H1 (cell line): Measurements from ENCODE around the gene CDH11. TPM values are rescaled to one million over a fixed set of nuclear protein-coding genes. Genes with fewer than 3 reads are reported as not detected.

ENCODE experiments used
- CHD2 ChIP-seq: IDR thresholded peaks from 2 replicates; pipeline ENCODE4 v1.6.1; 2012; ENCODE audit warnings: low read length, improper control_type of control experiment
- CREB1 ChIP-seq: IDR thresholded peaks from 2 replicates; pipeline ENCODE4 v1.6.1; 2012; ENCODE audit warnings: inconsistent platforms
- EGR1 ChIP-seq: IDR thresholded peaks from 2 replicates; pipeline ENCODE4 v1.6.1; 2011; ENCODE audit warnings: low read depth, low read length, borderline replicate concordance
- FOSL1 ChIP-seq: IDR thresholded peaks from 2 replicates; pipeline ENCODE4 v1.6.1; 2011; ENCODE audit warnings: mild to moderate bottlenecking, low read depth, low read length, moderate library complexity; ENCODE audit not compliant: insufficient read depth
- SIX5 ChIP-seq: IDR thresholded peaks from 2 replicates; pipeline ENCODE4 v1.6.1; 2011; ENCODE audit warnings: mild to moderate bottlenecking, low read depth, low read length
- SUZ12 ChIP-seq: fragments of 200-600 bp; sonication (generic); IDR thresholded peaks from 2 replicates; pipeline ENCODE4 v1.6.1; 2012; ENCODE audit warnings: mild to moderate bottlenecking, inconsistent platforms, low read length, moderate library complexity, mixed read lengths
- TAF1 ChIP-seq: IDR thresholded peaks from 2 replicates; pipeline ENCODE4 v1.6.1; 2011; ENCODE audit warnings: mild to moderate bottlenecking, low read depth, low read length
- polyA plus RNA-seq, 7 experiments: library from polyadenylated mRNA; depleted of rRNA in 3 of 7; stranded (reverse) in 5 of 7; unstranded in 2 of 7; fragments of >200 nt in 5 of 7; fragments of 200-250 nt in 2 of 7; gene quantifications; 1 replicate in 5 of 7; 2 replicates in 1 of 7; 4 replicates in 1 of 7; pipeline versions ENCODE4 v1.2.1 to v1.2.3, GENCODE V29; 2011 to 2013; ENCODE audit warnings: missing spikeins in 2 of 7, mixed read lengths in 2 of 7
- total RNA-seq: library from RNA; stranded (reverse); fragmentation: NEBNext Ultra II Directional; extraction: Animal tissue kit (Norgen Biotek cat#: 25700); gene quantifications from 2 replicates; pipeline ENCODE4 v1.2.1, GENCODE V29; 2021
- TF ChIP-seq, protein P1 (sequence below), 3 experiments: IDR thresholded peaks; 1 replicate in 2 of 3; 2 replicates in 1 of 3; pipeline versions ENCODE4 v1.5.1 to v1.6.1; 2011; ENCODE audit warnings: low read length in 3 of 3, mild to moderate bottlenecking in 3 of 3, inconsistent platforms in 2 of 3, low read depth in 1 of 3, moderate library complexity in 1 of 3; ENCODE audit not compliant: insufficient read depth in 1 of 3; ENCODE audit errors: control extremely low read depth in 1 of 3
- TF ChIP-seq, protein P2 (sequence below): fragments of 300-600 bp; sonication (generic); IDR thresholded peaks from 2 replicates; pipeline ENCODE4 v1.7.1; 2012; ENCODE audit warnings: low read length, moderate library complexity, mild to moderate bottlenecking, inconsistent platforms; ENCODE audit not compliant: insufficient replicate concordance

Gene CDH11
- total and polyA plus RNA-seq, 2 of the 8 experiments (the other 6 are each of a cell fraction or from before 2014, with no cell fraction given), result 3.3 to 8.4 TPM

DNA sequence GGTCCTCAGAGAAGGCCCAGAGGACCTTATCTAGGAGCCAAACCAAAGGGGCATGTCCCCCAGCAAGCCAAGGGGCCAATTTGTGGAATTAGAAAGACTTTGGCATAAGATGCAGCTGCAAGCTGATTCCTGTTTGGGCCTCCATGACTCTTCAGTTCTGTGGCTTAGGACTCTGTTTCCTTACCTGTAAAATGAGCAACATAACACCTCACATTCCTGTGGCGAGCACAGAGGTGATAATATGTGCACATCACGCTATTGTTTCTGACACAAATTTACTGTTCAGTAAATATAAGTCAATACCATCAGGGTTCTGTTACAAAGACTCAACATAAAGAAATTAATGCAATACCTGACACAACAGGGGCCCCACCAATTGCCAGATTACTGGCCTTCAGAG is 57.7 kb downstream of the CDH11 start (continued):
- TF ChIP-seq, protein P1, sequence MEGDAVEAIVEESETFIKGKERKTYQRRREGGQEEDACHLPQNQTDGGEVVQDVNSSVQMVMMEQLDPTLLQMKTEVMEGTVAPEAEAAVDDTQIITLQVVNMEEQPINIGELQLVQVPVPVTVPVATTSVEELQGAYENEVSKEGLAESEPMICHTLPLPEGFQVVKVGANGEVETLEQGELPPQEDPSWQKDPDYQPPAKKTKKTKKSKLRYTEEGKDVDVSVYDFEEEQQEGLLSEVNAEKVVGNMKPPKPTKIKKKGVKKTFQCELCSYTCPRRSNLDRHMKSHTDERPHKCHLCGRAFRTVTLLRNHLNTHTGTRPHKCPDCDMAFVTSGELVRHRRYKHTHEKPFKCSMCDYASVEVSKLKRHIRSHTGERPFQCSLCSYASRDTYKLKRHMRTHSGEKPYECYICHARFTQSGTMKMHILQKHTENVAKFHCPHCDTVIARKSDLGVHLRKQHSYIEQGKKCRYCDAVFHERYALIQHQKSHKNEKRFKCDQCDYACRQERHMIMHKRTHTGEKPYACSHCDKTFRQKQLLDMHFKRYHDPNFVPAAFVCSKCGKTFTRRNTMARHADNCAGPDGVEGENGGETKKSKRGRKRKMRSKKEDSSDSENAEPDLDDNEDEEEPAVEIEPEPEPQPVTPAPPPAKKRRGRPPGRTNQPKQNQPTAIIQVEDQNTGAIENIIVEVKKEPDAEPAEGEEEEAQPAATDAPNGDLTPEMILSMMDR (IDR thresholded peaks at IDR 0.05; ENCODE audit: control extremely low read depth in 1 of 3, insufficient read depth in 1 of 3, low read depth in 1 of 3, low read length in 3 of 3), result no peak
- TF ChIP-seq SIX5 (no peak), SUZ12 (no peak), CREB1 (no peak), CHD2 (no peak), TAF1 (no peak), EGR1 (no peak), FOSL1 (no peak)
- TF ChIP-seq, protein P2, sequence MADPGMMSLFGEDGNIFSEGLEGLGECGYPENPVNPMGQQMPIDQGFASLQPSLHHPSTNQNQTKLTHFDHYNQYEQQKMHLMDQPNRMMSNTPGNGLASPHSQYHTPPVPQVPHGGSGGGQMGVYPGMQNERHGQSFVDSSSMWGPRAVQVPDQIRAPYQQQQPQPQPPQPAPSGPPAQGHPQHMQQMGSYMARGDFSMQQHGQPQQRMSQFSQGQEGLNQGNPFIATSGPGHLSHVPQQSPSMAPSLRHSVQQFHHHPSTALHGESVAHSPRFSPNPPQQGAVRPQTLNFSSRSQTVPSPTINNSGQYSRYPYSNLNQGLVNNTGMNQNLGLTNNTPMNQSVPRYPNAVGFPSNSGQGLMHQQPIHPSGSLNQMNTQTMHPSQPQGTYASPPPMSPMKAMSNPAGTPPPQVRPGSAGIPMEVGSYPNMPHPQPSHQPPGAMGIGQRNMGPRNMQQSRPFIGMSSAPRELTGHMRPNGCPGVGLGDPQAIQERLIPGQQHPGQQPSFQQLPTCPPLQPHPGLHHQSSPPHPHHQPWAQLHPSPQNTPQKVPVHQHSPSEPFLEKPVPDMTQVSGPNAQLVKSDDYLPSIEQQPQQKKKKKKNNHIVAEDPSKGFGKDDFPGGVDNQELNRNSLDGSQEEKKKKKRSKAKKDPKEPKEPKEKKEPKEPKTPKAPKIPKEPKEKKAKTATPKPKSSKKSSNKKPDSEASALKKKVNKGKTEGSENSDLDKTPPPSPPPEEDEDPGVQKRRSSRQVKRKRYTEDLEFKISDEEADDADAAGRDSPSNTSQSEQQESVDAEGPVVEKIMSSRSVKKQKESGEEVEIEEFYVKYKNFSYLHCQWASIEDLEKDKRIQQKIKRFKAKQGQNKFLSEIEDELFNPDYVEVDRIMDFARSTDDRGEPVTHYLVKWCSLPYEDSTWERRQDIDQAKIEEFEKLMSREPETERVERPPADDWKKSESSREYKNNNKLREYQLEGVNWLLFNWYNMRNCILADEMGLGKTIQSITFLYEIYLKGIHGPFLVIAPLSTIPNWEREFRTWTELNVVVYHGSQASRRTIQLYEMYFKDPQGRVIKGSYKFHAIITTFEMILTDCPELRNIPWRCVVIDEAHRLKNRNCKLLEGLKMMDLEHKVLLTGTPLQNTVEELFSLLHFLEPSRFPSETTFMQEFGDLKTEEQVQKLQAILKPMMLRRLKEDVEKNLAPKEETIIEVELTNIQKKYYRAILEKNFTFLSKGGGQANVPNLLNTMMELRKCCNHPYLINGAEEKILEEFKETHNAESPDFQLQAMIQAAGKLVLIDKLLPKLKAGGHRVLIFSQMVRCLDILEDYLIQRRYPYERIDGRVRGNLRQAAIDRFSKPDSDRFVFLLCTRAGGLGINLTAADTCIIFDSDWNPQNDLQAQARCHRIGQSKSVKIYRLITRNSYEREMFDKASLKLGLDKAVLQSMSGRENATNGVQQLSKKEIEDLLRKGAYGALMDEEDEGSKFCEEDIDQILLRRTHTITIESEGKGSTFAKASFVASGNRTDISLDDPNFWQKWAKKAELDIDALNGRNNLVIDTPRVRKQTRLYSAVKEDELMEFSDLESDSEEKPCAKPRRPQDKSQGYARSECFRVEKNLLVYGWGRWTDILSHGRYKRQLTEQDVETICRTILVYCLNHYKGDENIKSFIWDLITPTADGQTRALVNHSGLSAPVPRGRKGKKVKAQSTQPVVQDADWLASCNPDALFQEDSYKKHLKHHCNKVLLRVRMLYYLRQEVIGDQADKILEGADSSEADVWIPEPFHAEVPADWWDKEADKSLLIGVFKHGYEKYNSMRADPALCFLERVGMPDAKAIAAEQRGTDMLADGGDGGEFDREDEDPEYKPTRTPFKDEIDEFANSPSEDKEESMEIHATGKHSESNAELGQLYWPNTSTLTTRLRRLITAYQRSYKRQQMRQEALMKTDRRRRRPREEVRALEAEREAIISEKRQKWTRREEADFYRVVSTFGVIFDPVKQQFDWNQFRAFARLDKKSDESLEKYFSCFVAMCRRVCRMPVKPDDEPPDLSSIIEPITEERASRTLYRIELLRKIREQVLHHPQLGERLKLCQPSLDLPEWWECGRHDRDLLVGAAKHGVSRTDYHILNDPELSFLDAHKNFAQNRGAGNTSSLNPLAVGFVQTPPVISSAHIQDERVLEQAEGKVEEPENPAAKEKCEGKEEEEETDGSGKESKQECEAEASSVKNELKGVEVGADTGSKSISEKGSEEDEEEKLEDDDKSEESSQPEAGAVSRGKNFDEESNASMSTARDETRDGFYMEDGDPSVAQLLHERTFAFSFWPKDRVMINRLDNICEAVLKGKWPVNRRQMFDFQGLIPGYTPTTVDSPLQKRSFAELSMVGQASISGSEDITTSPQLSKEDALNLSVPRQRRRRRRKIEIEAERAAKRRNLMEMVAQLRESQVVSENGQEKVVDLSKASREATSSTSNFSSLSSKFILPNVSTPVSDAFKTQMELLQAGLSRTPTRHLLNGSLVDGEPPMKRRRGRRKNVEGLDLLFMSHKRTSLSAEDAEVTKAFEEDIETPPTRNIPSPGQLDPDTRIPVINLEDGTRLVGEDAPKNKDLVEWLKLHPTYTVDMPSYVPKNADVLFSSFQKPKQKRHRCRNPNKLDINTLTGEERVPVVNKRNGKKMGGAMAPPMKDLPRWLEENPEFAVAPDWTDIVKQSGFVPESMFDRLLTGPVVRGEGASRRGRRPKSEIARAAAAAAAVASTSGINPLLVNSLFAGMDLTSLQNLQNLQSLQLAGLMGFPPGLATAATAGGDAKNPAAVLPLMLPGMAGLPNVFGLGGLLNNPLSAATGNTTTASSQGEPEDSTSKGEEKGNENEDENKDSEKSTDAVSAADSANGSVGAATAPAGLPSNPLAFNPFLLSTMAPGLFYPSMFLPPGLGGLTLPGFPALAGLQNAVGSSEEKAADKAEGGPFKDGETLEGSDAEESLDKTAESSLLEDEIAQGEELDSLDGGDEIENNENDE, result no peak
